Measurements from ENCODE around the gene SELENOO. TPM values are rescaled to one million over a fixed set of nuclear protein-coding genes. Genes with fewer than 3 reads are reported as not detected.

The SELENOO gene
- total RNA-seq, 1 donor from 2014 or later: 24.5 TPM

DNA sequence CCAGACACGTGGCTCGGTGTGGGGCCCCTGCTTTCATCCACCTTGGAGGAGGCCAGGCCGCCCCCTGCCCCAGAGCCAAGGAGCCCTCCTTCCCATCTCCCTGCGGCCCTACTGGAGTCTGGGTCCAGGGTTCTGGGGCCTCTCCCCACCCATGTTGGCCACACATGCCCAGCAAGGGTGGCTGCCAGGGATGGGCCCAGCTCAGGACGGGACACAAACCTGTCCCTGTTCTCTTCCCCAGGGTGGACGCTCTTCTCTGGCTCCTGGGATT lies 25.7 kb upstream of the SELENOO start:
- H3K4me3 Mint-ChIP-seq: no peak overlapping the region
- DNase-seq (ENCODE audit: low read depth, low spot score): no peak
- no peaks in the 10 kb centered on the region for H3K36me3 Mint-ChIP-seq (ENCODE audit: low read depth)
- H3K9me3 Mint-ChIP-seq: no peaks in the 10 kb centered on the region
- peaks cover 18% of the 10 kb centered on the region for H3K27me3 Mint-ChIP-seq (ENCODE audit: low read depth)
- TF ChIP-seq, protein P1, sequence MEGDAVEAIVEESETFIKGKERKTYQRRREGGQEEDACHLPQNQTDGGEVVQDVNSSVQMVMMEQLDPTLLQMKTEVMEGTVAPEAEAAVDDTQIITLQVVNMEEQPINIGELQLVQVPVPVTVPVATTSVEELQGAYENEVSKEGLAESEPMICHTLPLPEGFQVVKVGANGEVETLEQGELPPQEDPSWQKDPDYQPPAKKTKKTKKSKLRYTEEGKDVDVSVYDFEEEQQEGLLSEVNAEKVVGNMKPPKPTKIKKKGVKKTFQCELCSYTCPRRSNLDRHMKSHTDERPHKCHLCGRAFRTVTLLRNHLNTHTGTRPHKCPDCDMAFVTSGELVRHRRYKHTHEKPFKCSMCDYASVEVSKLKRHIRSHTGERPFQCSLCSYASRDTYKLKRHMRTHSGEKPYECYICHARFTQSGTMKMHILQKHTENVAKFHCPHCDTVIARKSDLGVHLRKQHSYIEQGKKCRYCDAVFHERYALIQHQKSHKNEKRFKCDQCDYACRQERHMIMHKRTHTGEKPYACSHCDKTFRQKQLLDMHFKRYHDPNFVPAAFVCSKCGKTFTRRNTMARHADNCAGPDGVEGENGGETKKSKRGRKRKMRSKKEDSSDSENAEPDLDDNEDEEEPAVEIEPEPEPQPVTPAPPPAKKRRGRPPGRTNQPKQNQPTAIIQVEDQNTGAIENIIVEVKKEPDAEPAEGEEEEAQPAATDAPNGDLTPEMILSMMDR (conservative IDR thresholded peaks at IDR 0.05): no peak
- peaks cover 4% of the 10 kb centered on the region for H3K4me1 Mint-ChIP-seq
- no peak overlapping the region for H3K27ac Mint-ChIP-seq (ENCODE audit: unreplicated experiment)

DNA sequence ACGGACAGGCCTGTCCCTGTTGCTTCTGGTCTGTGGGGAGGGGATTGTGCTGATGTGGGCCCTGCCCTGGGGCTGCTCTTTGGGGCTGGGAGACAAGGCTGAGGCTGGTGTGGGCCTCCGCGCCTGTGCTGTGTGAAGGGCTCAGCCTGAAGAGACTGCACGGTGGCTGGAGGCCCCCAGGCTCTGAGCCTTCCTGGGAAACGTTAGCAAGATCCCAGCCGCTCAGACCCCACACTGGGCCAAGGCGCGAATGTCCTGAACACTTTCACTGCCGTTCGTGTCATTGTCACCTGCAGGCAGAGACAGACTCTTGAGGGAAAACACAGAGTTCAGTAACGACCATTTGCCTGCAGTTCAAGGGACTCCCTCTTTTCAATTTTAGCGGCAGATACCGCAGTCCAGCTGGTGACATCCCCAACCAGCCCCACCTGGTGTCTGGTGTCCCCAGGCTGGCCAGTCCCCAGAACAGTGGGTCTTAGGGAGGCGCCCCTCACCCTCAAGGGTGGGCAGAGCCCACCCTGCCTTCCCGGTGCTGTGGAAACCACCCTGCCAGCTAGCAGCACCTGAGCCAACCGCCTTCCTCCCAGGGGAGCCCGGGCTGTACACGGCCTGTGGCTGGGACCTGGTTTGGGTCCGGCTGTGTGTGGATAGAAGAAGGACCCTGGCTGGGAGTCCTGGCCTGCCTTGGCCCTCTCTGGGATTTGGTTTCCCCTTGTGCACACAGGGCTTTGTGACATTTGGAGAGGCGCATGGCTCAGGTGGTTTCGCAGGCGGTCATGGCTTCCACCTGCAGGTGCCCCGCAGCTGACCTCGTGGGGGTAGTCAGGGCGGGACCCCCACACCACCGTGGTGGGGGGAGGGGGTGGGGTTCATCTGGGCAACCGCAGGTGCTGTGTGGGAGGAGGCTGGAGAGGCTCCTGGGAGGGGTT lies 24.6 kb upstream of the SELENOO start:
- H3K36me3 Mint-ChIP-seq (ENCODE audit: low read depth): no peaks in the 10 kb centered on the region
- H3K27me3 Mint-ChIP-seq (ENCODE audit: low read depth): peaks cover 14% of the 10 kb centered on the region
- peak overlapping the region; percentile 27 for H3K4me3 Mint-ChIP-seq
- H3K9me3 Mint-ChIP-seq: no peaks in the 10 kb centered on the region
- no peak for DNase-seq (ENCODE audit: low read depth, low spot score)
- peaks cover 4% of the 10 kb centered on the region for H3K4me1 Mint-ChIP-seq
- TF ChIP-seq, protein P1 (conservative IDR thresholded peaks at IDR 0.05): no peak
- H3K27ac Mint-ChIP-seq (ENCODE audit: unreplicated experiment): no peak overlapping the region

DNA sequence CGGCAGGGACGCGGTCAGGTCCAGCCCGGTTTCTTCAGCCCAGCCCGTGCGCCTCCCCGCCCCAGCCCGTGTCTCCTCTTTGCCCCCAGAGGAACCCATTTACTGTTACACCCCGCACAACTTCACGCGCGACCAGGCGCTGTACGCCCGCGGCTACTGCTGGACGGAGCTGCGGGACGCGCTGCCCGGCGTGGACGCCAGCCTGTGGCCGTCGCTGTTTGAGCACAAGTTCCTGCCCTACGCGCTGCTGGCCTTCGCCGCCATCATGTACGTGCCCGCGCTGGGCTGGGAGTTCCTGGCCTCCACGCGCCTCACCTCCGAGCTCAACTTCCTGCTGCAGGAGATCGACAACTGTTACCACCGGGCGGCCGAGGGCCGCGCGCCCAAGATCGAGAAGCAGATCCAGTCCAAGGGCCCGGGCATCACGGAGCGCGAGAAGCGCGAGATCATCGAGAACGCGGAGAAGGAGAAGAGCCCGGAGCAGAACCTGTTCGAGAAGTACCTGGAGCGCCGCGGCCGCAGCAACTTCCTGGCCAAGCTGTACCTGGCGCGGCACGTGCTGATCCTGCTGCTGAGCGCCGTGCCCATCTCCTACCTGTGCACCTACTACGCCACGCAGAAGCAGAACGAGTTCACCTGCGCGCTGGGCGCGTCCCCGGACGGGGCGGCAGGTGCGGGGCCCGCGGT lies 23.8 kb upstream of the SELENOO start:
- TF ChIP-seq, protein P1 (conservative IDR thresholded peaks at IDR 0.05): no peak
- Mint-ChIP-seq H3K4me3 (no peak overlapping the region), H3K27ac (ENCODE audit: unreplicated experiment) (no peak overlapping the region), H3K4me1 (peaks cover 4% of the 10 kb centered on the region), H3K36me3 (ENCODE audit: low read depth) (no peaks in the 10 kb centered on the region), H3K9me3 (no peaks in the 10 kb centered on the region), H3K27me3 (ENCODE audit: low read depth) (peaks cover 7% of the 10 kb centered on the region)
- DNase-seq (ENCODE audit: low read depth, low spot score): no peak

DNA sequence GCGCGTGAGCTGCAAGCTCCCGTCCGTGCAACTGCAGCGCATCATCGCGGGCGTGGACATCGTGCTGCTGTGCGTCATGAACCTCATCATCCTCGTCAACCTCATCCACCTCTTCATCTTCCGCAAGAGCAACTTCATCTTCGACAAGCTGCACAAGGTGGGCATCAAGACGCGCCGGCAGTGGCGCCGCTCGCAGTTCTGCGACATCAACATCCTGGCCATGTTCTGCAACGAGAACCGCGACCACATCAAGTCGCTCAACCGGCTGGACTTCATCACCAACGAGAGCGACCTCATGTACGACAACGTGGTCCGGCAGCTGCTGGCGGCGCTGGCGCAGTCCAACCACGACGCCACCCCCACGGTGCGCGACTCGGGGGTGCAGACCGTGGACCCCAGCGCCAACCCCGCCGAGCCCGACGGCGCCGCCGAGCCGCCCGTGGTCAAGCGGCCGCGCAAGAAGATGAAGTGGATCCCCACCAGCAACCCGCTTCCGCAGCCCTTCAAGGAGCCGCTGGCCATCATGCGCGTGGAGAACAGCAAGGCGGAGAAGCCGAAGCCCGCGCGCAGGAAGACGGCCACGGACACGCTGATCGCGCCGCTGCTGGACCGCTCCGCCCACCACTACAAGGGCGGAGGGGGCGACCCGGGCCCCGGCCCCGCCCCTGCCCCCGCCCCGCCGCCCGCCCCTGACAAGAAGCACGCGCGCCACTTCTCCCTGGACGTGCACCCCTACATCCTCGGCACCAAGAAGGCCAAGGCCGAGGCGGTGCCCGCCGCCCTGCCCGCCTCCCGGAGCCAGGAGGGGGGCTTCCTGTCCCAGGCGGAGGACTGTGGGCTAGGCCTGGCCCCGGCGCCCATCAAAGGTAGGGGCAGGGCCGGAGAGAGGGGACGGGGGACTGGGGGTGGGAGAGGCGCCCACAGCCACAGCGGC lies 23.0 kb upstream of the SELENOO start:
- Mint-ChIP-seq H3K9me3 (no peaks in the 10 kb centered on the region), H3K27ac (ENCODE audit: unreplicated experiment) (no peak overlapping the region), H3K36me3 (ENCODE audit: low read depth) (no peaks in the 10 kb centered on the region), H3K27me3 (ENCODE audit: low read depth) (no peaks in the 10 kb centered on the region), H3K4me3 (no peak overlapping the region), H3K4me1 (peaks cover 4% of the 10 kb centered on the region)
- DNase-seq (ENCODE audit: low read depth, low spot score): no peak
- TF ChIP-seq, protein P1 (conservative IDR thresholded peaks at IDR 0.05): no peak

DNA sequence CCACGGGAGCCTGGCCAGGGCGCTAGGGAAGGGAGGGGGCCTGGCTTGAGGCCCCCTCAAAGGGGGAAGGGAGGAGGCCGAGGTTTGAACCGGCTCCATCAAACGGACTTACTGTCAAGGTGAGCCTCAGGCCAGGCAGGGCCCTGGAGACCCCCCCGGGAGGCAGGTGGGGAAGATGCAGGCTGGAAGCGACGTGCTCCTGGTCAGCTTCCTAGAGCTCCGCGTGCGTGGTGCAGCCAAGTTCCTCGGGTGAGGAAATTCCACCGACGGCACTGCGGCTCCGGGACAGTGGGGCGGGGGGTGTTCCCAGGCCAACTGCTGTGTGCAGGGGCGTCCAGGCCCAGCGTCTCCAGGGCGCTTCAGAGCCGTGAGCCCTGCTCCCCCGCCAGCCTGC lies 22.3 kb upstream of the SELENOO start:
- Mint-ChIP-seq H3K27ac (ENCODE audit: unreplicated experiment) (no peak overlapping the region), H3K9me3 (no peaks in the 10 kb centered on the region), H3K36me3 (ENCODE audit: low read depth) (no peaks in the 10 kb centered on the region), H3K4me1 (peaks cover 4% of the 10 kb centered on the region), H3K4me3 (no peak overlapping the region), H3K27me3 (ENCODE audit: low read depth) (no peaks in the 10 kb centered on the region)
- TF ChIP-seq, protein P1 (conservative IDR thresholded peaks at IDR 0.05): no peak
- DNase-seq (ENCODE audit: low read depth, low spot score): no peak
